ENCODE measurements around the gene AAK1.

AAK1 gene

GRCh38 chr2:69621440-69621839 lies 22.1 kb downstream of the AAK1 start:
- no peaks in the 10 kb centered on the region for H3K79me2 ChIP-seq (ENCODE audit: insufficient read depth, low read length)
- H3K27ac ChIP-seq (ENCODE audit: low read depth, low read length), result no peak overlapping the region
- H4K20me1 ChIP-seq (ENCODE audit: low read depth, low read length), result no peaks in the 10 kb centered on the region
- no peak overlapping the region for H3K4me3 ChIP-seq (ENCODE audit: insufficient read depth, low read length, poor library complexity, severe bottlenecking)
- H3K36me3 ChIP-seq (ENCODE audit: low read length), result no peaks in the 10 kb centered on the region
- H2AFZ ChIP-seq (ENCODE audit: low read depth, low read length, severe bottlenecking), result no peak overlapping the region
- H3K9me2 ChIP-seq (replicated peaks; ENCODE audit: insufficient read depth, low read length), result no peaks in the 10 kb centered on the region
- no peaks in the 10 kb centered on the region for H3K27me3 ChIP-seq (ENCODE audit: low read length)
- H3K9ac ChIP-seq (ENCODE audit: low read length), result no peak overlapping the region
- no peaks in the 10 kb centered on the region for H3F3A ChIP-seq (ENCODE audit: insufficient read depth)
- TF ChIP-seq CTCF (IDR thresholded peaks at IDR 0.05; ENCODE audit: insufficient read depth, low read length, poor library complexity, severe bottlenecking), result no peak
- no peak for TF ChIP-seq EZH2phosphoT487 (conservative IDR thresholded peaks at IDR 0.05; ENCODE audit: low read length)
- H3K4me2 ChIP-seq (ENCODE audit: low read depth, low read length, poor library complexity, severe bottlenecking), result no peak overlapping the region
- H3K9me3 ChIP-seq (ENCODE audit: insufficient read depth, low read length), result no peaks in the 10 kb centered on the region

GRCh38 chr2:69620870-69621269 lies 22.7 kb downstream of the AAK1 start:
- H3K4me3 ChIP-seq (ENCODE audit: insufficient read depth, low read length, poor library complexity, severe bottlenecking), result no peak overlapping the region
- H3K27ac ChIP-seq (ENCODE audit: low read depth, low read length), result no peak overlapping the region
- H4K20me1 ChIP-seq (ENCODE audit: low read depth, low read length), result no peaks in the 10 kb centered on the region
- H3K9me2 ChIP-seq (replicated peaks; ENCODE audit: insufficient read depth, low read length), result no peaks in the 10 kb centered on the region
- no peak overlapping the region for H2AFZ ChIP-seq (ENCODE audit: low read depth, low read length, severe bottlenecking)
- no peak for TF ChIP-seq CTCF (IDR thresholded peaks at IDR 0.05; ENCODE audit: insufficient read depth, low read length, poor library complexity, severe bottlenecking)
- TF ChIP-seq EZH2phosphoT487 (conservative IDR thresholded peaks at IDR 0.05; ENCODE audit: low read length), result no peak
- no peaks in the 10 kb centered on the region for H3K36me3 ChIP-seq (ENCODE audit: low read length)
- H3K9me3 ChIP-seq (ENCODE audit: insufficient read depth, low read length), result no peaks in the 10 kb centered on the region
- H3K79me2 ChIP-seq (ENCODE audit: insufficient read depth, low read length), result no peaks in the 10 kb centered on the region
- no peak overlapping the region for H3K9ac ChIP-seq (ENCODE audit: low read length)
- no peaks in the 10 kb centered on the region for H3F3A ChIP-seq (ENCODE audit: insufficient read depth)
- H3K4me2 ChIP-seq (ENCODE audit: low read depth, low read length, poor library complexity, severe bottlenecking), result no peak overlapping the region
- H3K27me3 ChIP-seq (ENCODE audit: low read length), result no peaks in the 10 kb centered on the region

GRCh38 chr2:69619725-69620124 lies 23.8 kb downstream of the AAK1 start:
- Histone ChIP-seq H3K9me2 (replicated peaks; ENCODE audit: insufficient read depth, low read length) (no peaks in the 10 kb centered on the region), H2AFZ (ENCODE audit: low read depth, low read length, severe bottlenecking) (no peak overlapping the region), H3K79me2 (ENCODE audit: insufficient read depth, low read length) (no peaks in the 10 kb centered on the region), H3K4me2 (ENCODE audit: low read depth, low read length, poor library complexity, severe bottlenecking) (no peak overlapping the region), H3K27me3 (ENCODE audit: low read length) (no peaks in the 10 kb centered on the region), H3K9me3 (ENCODE audit: insufficient read depth, low read length) (no peaks in the 10 kb centered on the region), H3K27ac (ENCODE audit: low read depth, low read length) (no peak overlapping the region), H3K36me3 (ENCODE audit: low read length) (no peaks in the 10 kb centered on the region), H3K4me3 (ENCODE audit: insufficient read depth, low read length, poor library complexity, severe bottlenecking) (no peak overlapping the region), H3K9ac (ENCODE audit: low read length) (no peak overlapping the region), H3F3A (ENCODE audit: insufficient read depth) (no peaks in the 10 kb centered on the region), H4K20me1 (ENCODE audit: low read depth, low read length) (no peaks in the 10 kb centered on the region)
- no peak for TF ChIP-seq EZH2phosphoT487 (conservative IDR thresholded peaks at IDR 0.05; ENCODE audit: low read length)
- TF ChIP-seq CTCF (IDR thresholded peaks at IDR 0.05; ENCODE audit: insufficient read depth, low read length, poor library complexity, severe bottlenecking), result no peak
